IPS-NIHi11 (cell line): Measurements from ENCODE around the gene CCDC102A.
A peak's percentile ranks its signal among the peaks of the same experiment; 100 is the strongest.
"Not testable (repeated sequence)": the region's sequence is repeated elsewhere in the genome, so short reads cannot be mapped to it uniquely, and the experiment has no call there.

Experiments used
- DNase-seq: peaks from one replicate; pipeline ENCODE4 v3.0.0; 2012; ENCODE audit warnings: mixed read lengths, low spot score

Gene CCDC102A

GRCh38 chr16:57500578-57501111, 35.7 kb downstream of the CCDC102A start:
- no peak for DNase-seq

GRCh38 chr16:57499941-57500340, 36.4 kb downstream of the CCDC102A start:
- DNase-seq = not testable (repeated sequence)

- no peak for DNase-seq
These were observed 38.3 kb downstream of the CCDC102A start for GRCh38 chr16:57498031-57498430.

GRCh38 chr16:57497121-57497520, 39.2 kb downstream of the CCDC102A start:
- no peak for DNase-seq

- DNase-seq = no peak
These were observed 42.6 kb downstream of the CCDC102A start for GRCh38 chr16:57493767-57494166.

- no peak for DNase-seq
These were observed 47.1 kb downstream of the CCDC102A start for GRCh38 chr16:57489229-57489628.

GRCh38 chr16:57486858-57487834, 49.2 kb downstream of the CCDC102A start:
- DNase-seq = no peak

GRCh38 chr16:57485916-57486857, 50.2 kb downstream of the CCDC102A start, which contains the start of gene DOK4:
TSS of gene DOK4 (minus strand) at chr16:57486493. CDS start at chr16:57479507, 6,986 bp downstream.
- DNase-seq = peak; percentile 99

DNA sequence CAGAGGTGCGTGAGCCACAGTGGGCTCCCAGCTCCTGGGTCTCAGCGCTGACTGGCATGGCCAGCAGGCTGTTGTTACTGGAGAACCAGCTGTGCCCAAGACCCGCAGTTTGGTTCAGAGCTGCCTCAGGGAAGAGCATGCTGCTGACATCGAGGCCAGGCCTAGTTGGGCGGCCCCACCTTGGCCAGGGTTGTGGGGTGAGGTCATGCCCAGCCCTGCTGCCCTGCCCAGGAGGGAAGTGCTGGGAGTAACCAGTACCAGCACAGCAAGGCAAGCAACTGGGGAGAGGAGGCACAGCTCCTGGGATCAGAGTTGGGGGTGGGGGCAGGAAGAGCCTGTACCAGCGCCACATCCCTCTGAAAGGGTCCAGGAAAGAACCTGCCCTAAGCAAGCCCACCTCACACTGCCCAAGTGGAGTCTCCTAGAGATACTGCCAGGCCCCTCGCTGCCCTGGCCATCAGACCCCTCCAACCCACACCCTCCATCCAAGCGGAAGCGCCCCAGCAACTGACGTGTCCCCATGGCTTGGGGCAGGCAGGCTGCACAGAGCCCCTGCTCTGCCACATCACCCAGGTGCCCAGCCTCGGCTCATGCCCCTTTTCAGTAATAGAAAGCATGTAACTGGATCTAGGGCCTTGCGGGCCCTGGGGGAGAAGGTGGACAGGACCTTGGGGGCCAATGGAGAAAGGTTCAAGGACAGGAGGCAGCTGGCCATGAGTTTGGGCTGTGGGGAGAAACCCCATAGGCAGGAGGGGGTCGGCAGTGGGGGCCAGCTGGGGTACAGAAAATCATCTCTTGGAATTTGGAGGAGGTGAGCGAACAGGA, 51.1 kb downstream of the CCDC102A start:
- DNase-seq = no peak

GRCh38 chr16:57484515-57485005, 51.8 kb downstream of the CCDC102A start:
- no peak for DNase-seq

DNA sequence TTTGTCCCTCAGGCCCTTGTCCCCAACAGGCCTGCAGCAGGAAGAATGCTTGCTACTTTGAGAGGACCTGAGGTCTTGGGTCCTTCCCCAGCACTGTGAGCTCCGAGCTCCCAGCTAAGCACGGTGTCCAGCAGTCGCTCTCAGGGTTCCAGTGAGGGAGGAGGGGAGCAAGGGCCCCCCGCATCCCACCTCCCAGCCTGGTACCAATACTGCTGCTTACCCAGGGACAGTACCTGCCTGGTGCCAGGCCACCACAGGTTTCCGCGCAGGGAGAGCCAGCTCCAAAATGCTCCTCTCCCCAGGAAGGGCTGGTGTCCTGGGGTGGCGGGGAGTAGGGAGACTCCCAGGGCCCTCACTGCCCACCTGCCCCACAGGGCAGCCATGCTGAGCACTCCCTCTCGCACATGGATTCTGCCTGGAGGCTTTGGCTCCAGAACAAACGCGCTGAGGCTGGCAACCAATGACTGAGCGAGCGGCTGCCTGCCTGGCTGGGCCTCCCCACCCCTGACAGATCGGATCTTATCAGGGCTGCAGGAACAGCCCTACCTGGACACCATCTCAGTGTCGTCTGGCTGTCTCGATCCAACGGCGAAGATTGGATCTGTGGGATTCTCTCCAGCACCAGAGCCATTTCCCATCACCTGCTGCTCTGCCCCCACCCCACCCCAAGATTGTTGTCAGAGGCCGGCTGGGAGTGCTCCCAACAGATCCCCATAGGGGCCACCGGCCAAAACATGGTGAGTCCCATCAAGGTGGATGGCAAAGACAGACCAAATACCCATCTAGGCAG, 52.5 kb downstream of the CCDC102A start:
- DNase-seq = no peak

DNA sequence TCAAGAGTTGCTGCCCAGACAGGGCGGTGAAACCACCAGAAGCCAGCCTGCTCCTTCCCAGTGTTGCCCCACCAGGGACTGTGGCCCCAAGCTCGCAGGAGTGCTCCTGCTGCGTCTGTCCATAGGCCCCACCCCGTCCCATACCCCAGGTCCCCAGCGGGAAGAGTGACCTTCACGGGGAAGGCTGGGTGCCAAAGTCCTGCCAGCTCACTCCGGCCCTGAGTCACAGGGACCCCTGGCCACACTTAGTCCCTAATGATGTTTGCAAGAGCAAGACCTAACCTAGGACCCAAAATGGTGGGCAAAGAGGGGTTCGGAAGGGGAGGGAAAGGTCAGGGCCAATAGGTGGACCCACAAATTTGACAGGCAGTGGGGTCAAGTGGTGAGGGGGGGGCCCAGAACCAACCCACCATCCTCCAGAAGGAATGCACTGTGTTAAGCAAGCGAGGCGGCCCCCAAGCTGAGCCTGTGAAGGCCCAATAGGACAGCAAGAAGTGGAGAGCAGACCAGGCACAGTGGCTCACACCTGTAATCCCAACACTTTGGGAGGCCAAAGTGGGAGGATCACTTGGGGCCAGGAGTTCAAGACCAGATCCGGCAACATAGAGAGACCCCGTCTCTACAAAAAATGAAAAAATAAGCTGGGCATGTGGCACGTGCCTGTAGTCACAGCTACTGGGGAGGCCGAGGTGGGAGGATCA, 53.4 kb downstream of the CCDC102A start:
- no peak for DNase-seq

DNA sequence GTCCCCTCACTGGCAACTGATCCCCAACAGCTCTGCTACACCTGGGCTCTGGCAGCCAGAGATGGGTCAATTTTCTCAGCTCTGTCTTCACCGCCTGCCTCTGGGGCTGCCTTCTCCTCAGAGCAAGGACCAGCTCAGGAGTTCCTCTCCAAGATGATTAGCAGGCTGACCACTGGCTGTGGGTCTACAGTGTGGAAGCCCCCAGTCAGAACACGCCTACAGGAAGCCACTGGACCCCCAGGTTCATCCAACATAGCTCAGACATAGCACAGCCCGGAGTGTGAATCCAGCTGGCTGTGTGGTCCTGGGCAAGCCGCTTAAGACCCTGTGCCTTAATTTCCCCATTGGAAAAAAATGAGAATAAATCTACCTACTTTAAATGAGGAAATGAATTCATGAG, 55.0 kb downstream of the CCDC102A start:
- DNase-seq = no peak

- DNase-seq = no peak
These were observed 55.6 kb downstream of the CCDC102A start for GRCh38 chr16:57480754-57481230.

GRCh38 chr16:57479976-57480753, 56.2 kb downstream of the CCDC102A start:
- DNase-seq = peak; percentile 68

DNA sequence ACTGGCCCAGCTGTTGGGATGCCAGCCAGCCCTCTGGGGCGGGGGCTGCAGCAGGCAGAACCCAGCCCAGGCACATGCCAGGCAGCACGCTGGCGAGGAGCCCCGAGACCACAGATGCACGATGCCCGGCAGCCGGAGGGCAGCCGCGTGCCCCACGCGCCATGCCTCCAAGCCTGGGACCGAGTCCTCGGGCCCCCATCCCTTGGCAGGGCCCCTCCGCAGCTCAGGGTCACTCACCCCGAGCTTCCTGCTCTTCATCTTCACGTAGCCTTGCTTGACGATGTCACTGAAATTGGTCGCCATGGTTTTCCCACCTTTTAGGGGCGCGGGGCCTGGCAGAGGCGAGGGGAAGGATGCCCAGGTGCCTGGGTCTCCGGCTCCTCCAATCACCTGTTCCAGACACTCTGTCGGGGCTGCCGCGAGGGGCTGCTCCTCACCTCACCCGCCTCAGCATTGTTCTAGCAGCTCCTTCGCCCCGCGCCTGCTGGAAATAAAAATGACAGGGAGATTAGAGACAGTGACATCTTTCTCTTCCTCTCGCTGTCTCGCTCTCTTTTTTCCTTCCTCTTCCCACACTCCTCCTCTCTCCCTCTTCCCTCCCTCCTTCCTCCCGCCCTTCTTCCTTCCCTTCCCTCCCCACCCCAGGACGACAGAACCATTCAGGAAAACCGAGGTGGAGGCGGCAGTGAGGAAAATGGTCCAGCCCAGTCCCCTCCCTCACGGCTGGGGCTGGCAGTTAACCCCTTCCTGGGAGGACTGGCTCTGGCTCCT, 57.0 kb downstream of the CCDC102A start:
- DNase-seq = peak; percentile 84

- no peak for DNase-seq
These were observed 57.8 kb downstream of the CCDC102A start for GRCh38 chr16:57478396-57479204.
